MM.1S (cell line): Measurements from ENCODE around the gene ZNF609.

Experiments used
- DNase-seq: peaks from one replicate; pipeline ENCODE4 v3.0.0-alpha.2; 2015
- H2AFZ ChIP-seq: fragments of 300-600 bp; sonication (generic); 2 replicates; pipeline ENCODE4 v1.6.0; 2016; ENCODE audit warnings: antibody characterized with exemption, low read length
- H3F3A ChIP-seq: fragments of 300-600 bp; sonication (generic); 2 replicates; pipeline ENCODE4 v1.6.1; 2016; ENCODE audit warnings: mild to moderate bottlenecking, antibody characterized with exemption, low read length, moderate library complexity, mixed read lengths; ENCODE audit not compliant: insufficient read depth
- H3K27ac ChIP-seq: fragments of 300-600 bp; sonication (generic); 2 replicates; pipeline ENCODE4 v1.5.1; 2016; ENCODE audit warnings: mild to moderate bottlenecking, low read length
- H3K27me3 ChIP-seq: fragments of 300-600 bp; sonication (generic); replicated peaks from 2 replicates; pipeline ENCODE4 v1.6.0; 2016; ENCODE audit warnings: low read length; ENCODE audit not compliant: insufficient read depth
- H3K36me3 ChIP-seq: fragments of 300-600 bp; sonication (generic); replicated peaks from 2 replicates; pipeline ENCODE4 v1.6.1; 2016; ENCODE audit warnings: mild to moderate bottlenecking, low read length, mixed read lengths; ENCODE audit not compliant: insufficient read depth
- H3K4me1 ChIP-seq: fragments of 300-600 bp; sonication (generic); 2 replicates; pipeline ENCODE4 v1.6.1; 2016; ENCODE audit warnings: low read length, mixed read lengths
- H3K4me2 ChIP-seq: fragments of 300-600 bp; sonication (generic); 2 replicates; pipeline ENCODE4 v1.6.0; 2016; ENCODE audit warnings: low read depth, low read length
- H3K4me3 ChIP-seq: fragments of 300-600 bp; sonication (generic); 2 replicates; pipeline ENCODE4 v1.5.1; 2016; ENCODE audit warnings: low read length, mixed read lengths
- H3K79me2 ChIP-seq: fragments of 300-600 bp; sonication (generic); 2 replicates; pipeline ENCODE4 v1.6.1; 2016; ENCODE audit warnings: mixed run types, low read length, mixed read lengths
- H3K9ac ChIP-seq: fragments of 300-600 bp; sonication (generic); 2 replicates; pipeline ENCODE4 v1.6.1; 2016; ENCODE audit warnings: low read length, mixed read lengths
- H3K9me2 ChIP-seq: fragments of 300-600 bp; sonication (generic); replicated peaks from 2 replicates; pipeline ENCODE4 v1.6.1; 2016; ENCODE audit warnings: mild to moderate bottlenecking, low read length, mixed read lengths; ENCODE audit not compliant: insufficient read depth
- H3K9me3 ChIP-seq: fragments of 300-600 bp; sonication (generic); replicated peaks from 2 replicates; pipeline ENCODE4 v1.6.1; 2016; ENCODE audit warnings: mild to moderate bottlenecking, low read length, mixed read lengths; ENCODE audit not compliant: insufficient read depth
- H4K20me1 ChIP-seq: fragments of 300-600 bp; sonication (generic); 2 replicates; pipeline ENCODE4 v1.6.1; 2016; ENCODE audit warnings: mild to moderate bottlenecking, low read length, moderate library complexity, mixed read lengths; ENCODE audit not compliant: insufficient read depth
- EZH2 ChIP-seq: fragments of 300-600 bp; sonication (generic); optimal IDR thresholded peaks from 2 replicates; pipeline ENCODE3; 2017; ENCODE audit warnings: low read depth, mild to moderate bottlenecking, antibody characterized with exemption, low read length, mixed read lengths
- EZH2phosphoT487 ChIP-seq: fragments of 300-600 bp; sonication (generic); IDR thresholded peaks from 2 replicates; pipeline ENCODE4 v1.6.1; 2018; ENCODE audit warnings: antibody characterized with exemption, low read length
- TF ChIP-seq, protein P1 (sequence below): fragments of 300-600 bp; sonication (generic); IDR thresholded peaks from 2 replicates; pipeline ENCODE4 v1.5.1; 2016; ENCODE audit warnings: antibody characterized with exemption, low read length, mixed read lengths

ZNF609 gene

DNA sequence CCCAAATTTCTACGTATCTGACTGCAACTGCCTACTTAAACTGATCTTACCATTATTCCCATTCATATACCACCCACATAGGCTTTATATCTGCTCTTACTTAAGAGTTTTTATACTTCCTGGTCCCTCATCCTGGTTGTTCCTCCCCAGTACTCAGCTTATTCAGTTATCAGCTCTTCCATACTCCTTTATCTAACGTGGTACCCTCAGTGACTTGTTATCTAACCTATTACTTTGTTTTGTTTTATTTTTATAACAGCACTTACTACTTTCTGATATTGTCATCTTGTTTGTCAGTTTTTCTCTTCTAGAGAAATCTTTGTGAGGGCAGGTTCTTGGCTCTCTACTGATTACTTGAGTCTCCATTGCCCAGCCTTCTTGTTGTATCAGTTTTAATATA lies 100.6 kb downstream of the ZNF609 start:
- no peaks in the 10 kb centered on the region for H3K27me3 ChIP-seq
- no peaks in the 10 kb centered on the region for H3K36me3 ChIP-seq
- H3K4me2 ChIP-seq = no peak overlapping the region
- no peaks in the 10 kb centered on the region; the same call in 1 of the 2 replicates for H3K4me1 ChIP-seq
- DNase-seq = no peak
- H3F3A ChIP-seq = no peaks in the 10 kb centered on the region
- H2AFZ ChIP-seq = no peak overlapping the region
- H3K9me3 ChIP-seq = no peaks in the 10 kb centered on the region
- no peak for TF ChIP-seq EZH2
- no peak for TF ChIP-seq EZH2phosphoT487
- TF ChIP-seq, protein P1, sequence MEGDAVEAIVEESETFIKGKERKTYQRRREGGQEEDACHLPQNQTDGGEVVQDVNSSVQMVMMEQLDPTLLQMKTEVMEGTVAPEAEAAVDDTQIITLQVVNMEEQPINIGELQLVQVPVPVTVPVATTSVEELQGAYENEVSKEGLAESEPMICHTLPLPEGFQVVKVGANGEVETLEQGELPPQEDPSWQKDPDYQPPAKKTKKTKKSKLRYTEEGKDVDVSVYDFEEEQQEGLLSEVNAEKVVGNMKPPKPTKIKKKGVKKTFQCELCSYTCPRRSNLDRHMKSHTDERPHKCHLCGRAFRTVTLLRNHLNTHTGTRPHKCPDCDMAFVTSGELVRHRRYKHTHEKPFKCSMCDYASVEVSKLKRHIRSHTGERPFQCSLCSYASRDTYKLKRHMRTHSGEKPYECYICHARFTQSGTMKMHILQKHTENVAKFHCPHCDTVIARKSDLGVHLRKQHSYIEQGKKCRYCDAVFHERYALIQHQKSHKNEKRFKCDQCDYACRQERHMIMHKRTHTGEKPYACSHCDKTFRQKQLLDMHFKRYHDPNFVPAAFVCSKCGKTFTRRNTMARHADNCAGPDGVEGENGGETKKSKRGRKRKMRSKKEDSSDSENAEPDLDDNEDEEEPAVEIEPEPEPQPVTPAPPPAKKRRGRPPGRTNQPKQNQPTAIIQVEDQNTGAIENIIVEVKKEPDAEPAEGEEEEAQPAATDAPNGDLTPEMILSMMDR = no peak
- no peaks in the 10 kb centered on the region for H4K20me1 ChIP-seq
- H3K9me2 ChIP-seq = no peaks in the 10 kb centered on the region
- peaks cover 22% of the 10 kb centered on the region for H3K79me2 ChIP-seq
- no peak overlapping the region for H3K27ac ChIP-seq
- H3K4me3 ChIP-seq = no peak overlapping the region
- H3K9ac ChIP-seq = no peak overlapping the region

DNA sequence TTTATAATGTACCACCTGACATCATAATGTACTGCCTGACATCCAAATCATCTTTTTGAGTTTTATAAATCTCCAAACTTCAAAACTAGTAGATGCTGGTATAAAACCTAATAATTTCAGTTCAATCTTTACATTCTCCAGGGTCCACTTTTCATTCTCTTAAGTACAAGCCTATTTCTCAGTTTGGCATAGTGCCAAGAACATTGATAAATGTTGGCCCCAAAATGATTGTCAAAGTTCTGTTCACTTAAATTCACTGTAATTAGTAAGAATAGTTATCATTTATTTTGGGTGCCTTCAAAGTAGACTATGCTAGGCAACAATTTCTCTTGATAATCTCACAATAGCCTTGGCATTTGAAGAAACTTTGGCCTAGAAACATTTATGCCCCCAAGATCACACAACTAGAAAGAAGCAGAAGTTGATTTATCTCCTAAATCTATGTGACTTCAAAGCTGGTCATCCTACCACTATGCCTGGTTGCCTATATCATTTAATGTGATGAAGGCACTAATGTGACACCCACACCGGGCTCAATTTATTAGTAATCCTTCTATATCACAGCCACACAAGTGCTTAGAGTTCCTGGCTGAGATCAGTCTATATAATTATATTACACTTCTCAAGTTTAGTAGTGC lies 101.7 kb downstream of the ZNF609 start:
- H3K4me3 ChIP-seq = no peak overlapping the region
- no peak overlapping the region for H2AFZ ChIP-seq
- DNase-seq = no peak
- H3K4me1 ChIP-seq = no peaks in the 10 kb centered on the region; the same call in 1 of the 2 replicates
- no peaks in the 10 kb centered on the region for H3K27me3 ChIP-seq
- no peak for TF ChIP-seq EZH2
- TF ChIP-seq, protein P1 = no peak
- TF ChIP-seq EZH2phosphoT487 = no peak
- H3F3A ChIP-seq = no peaks in the 10 kb centered on the region
- no peak overlapping the region for H3K9ac ChIP-seq
- H3K36me3 ChIP-seq = no peaks in the 10 kb centered on the region
- no peak overlapping the region for H3K4me2 ChIP-seq
- no peaks in the 10 kb centered on the region for H3K9me3 ChIP-seq
- H3K79me2 ChIP-seq = peaks cover 19% of the 10 kb centered on the region
- no peaks in the 10 kb centered on the region for H3K9me2 ChIP-seq
- no peaks in the 10 kb centered on the region for H4K20me1 ChIP-seq
- no peak overlapping the region for H3K27ac ChIP-seq

DNA sequence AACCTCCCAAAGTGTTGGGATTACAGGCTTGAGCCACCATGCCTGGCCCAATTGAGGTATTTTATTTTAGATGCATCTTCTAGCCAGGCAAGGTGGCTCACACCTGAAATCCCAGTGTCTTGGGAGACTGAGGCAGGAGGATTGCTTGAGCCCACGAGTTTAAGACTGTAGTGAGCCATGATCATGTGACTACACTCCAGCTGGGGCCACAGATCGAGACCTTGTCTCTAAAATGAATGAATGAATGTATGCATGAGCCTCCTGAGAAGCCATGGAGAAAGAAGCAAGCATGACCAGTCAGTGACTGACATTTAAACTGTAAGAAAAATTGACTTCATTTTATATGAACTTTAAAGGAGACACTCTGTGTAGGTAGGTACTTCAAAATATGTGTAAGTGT lies 105.7 kb downstream of the ZNF609 start:
- H3K27ac ChIP-seq = no peak overlapping the region
- H3K4me1 ChIP-seq = no peaks in the 10 kb centered on the region
- no peak overlapping the region for H3K4me2 ChIP-seq
- H3K79me2 ChIP-seq = peaks cover 12% of the 10 kb centered on the region
- H3K9me2 ChIP-seq = no peaks in the 10 kb centered on the region
- no peaks in the 10 kb centered on the region for H3F3A ChIP-seq
- no peak overlapping the region for H2AFZ ChIP-seq
- DNase-seq = no peak
- H3K4me3 ChIP-seq = no peak overlapping the region
- H4K20me1 ChIP-seq = no peaks in the 10 kb centered on the region
- H3K27me3 ChIP-seq = no peaks in the 10 kb centered on the region
- TF ChIP-seq EZH2 (no peak), EZH2phosphoT487 (no peak)
- TF ChIP-seq, protein P1 = no peak
- no peaks in the 10 kb centered on the region for H3K9me3 ChIP-seq
- no peaks in the 10 kb centered on the region for H3K36me3 ChIP-seq
- H3K9ac ChIP-seq = no peak overlapping the region
